Epidermal melanocyte (primary cell): ENCODE results near the gene TBL3.
"Not testable (repeated sequence)": the region's sequence is repeated elsewhere in the genome, so short reads cannot be mapped to it uniquely, and the experiment has no call there.

Source experiments
- DNase-seq: peaks from one replicate; pipeline ENCODE4 v3.0.0; 2011; ENCODE audit warnings: low spot score; ENCODE audit not compliant: insufficient read length

TBL3 gene

GRCh38 chr16:1998852-1999801 lies 27.3 kb downstream of the TBL3 start:
- no peak for DNase-seq

- no peak for DNase-seq
Observed at GRCh38 chr16:1999866-2000514, 28.1 kb downstream of the TBL3 start.

GRCh38 chr16:2001035-2001434 lies 29.2 kb downstream of the TBL3 start:
- DNase-seq: no peak

DNA sequence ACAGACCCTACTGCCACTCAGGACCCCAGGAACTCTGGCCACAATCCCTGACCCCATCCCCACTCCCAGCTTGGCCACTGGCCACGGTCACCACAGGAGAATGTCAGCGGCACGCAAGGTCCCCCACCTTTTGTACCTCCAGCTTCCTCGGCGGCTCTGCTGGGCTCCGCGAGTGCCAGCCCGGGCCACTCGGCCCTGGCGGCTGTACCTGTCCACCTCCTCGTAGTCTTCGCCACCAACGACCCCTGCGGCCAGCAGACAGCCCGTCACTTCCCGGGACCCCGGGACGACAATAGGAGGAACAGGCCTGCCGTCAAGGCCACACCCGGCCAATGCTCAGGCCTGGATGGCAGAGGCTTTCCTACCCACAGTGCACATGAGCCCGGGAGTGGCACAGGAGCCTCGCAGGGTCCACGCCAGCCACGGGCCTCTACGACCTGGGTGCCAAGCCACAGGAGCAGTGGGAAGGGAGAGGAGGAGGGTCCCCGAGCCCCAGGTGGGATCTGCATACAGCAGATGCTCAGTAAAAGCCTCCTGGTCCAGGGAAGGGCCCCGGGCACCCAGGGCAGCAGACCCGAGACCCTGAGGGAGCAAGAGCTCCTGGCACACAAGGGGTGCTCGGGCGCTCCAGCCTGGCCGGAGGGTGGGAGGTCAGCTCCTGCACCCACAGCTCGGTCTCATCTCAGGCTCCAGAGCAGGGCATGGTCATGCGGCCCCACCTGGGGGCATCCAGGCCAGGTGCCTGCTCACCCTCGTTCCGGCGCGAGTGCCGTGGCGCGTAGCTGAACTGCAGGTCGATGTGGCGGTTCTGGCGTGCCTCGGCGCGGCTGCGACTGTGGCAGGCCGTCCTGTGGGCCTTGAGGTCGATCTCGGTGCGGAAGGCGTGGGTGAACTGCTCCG lies 29.9 kb downstream of the TBL3 start:
- no peak for DNase-seq

GRCh38 chr16:2002406-2003230 lies 30.8 kb downstream of the TBL3 start:
- DNase-seq: no peak

GRCh38 chr16:2003231-2003826 lies 31.5 kb downstream of the TBL3 start:
- no peak for DNase-seq

GRCh38 chr16:2003827-2004641 lies 32.2 kb downstream of the TBL3 start:
- DNase-seq: peak; percentile 93

GRCh38 chr16:2004795-2005517 lies 33.1 kb downstream of the TBL3 start:
- DNase-seq: no peak

- DNase-seq: no peak
Observed at GRCh38 chr16:2005646-2006045, 33.8 kb downstream of the TBL3 start.

- DNase-seq: no peak
Observed at GRCh38 chr16:2006317-2006716, 34.5 kb downstream of the TBL3 start.

GRCh38 chr16:2007081-2007836 lies 35.4 kb downstream of the TBL3 start:
- DNase-seq: no peak

DNA sequence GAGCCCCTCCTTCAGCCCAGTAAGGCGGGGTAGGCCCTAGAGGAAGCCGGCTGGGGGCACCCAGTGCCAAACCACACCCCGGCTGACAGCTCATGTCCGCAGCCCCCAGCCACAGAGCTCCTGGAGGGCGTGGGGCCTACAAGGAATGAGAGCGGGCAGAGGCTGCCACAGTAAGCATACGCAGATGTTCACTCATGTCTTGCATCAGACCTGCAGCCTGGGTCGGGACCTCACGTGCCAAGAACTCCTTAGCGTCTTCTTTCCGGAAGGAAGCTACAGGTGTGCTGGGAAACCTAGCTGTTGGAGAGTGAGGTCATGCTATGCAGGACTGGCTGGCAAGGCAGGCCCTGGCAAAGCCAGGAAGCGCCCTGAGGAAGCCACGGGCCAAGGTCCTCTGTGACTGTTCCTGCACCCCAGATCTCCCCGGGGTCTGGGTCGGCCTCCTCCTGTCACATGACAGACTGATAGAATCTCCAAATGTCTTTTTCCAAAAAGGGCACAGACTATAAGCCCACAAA lies 36.2 kb downstream of the TBL3 start:
- no peak for DNase-seq

- no peak for DNase-seq
Observed at GRCh38 chr16:2008631-2009163, 36.8 kb downstream of the TBL3 start.

GRCh38 chr16:2009164-2009711 lies 37.4 kb downstream of the TBL3 start:
- no peak for DNase-seq

- DNase-seq: peak; percentile 94
Observed at GRCh38 chr16:2009791-2010510, 38.1 kb downstream of the TBL3 start, which contains the start of gene ZNF598. ZNF598 (minus strand) TSS chr16:2009821.

DNA sequence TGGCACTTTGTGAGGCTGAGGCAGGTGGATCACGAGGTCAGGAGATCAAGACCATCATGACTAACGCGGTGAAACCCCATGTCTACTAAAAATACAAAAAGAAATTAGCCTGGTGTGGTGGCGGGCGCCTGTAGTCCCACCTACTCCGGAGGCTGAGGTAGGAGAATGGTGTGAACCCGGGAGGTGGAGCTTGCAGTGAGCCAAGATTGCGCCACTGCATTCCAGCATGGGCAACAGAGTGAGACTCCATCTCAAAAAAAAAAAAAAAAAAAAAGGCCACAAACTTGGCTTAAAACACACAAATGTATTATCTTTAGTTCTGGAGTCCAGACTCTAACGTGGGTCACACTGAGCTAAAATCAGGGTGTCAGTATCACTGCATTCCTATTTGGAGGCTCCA lies 39.9 kb downstream of the TBL3 start:
- not testable (repeated sequence) for DNase-seq

DNA sequence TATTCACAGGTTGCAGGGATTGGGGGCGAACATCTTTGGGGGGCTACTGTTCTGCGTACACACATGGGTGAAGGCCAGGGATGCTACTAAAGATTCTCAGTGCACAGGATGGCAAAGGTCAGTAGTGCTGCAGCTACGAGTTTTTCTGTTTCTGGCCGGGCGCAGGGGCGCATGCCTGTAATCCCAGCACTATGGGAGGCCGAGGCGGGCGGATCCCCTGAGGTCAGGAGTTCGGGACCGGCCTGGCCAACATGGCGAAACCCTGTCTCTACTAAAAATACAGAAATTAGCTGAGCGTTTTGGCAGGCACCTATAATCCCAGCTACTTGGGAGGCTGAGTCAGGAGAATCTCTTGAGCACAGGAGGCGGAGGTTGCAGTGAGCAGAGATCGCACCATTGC lies 41.7 kb downstream of the TBL3 start:
- no peak for DNase-seq
